ENCODE measurements around the gene RBM10. TPM values are rescaled to one million over a fixed set of nuclear protein-coding genes. Genes with fewer than 3 reads are reported as not detected.

The RBM10 gene
- total RNA-seq, 1 experiment from 2014 or later, result 80.9 TPM

DNA sequence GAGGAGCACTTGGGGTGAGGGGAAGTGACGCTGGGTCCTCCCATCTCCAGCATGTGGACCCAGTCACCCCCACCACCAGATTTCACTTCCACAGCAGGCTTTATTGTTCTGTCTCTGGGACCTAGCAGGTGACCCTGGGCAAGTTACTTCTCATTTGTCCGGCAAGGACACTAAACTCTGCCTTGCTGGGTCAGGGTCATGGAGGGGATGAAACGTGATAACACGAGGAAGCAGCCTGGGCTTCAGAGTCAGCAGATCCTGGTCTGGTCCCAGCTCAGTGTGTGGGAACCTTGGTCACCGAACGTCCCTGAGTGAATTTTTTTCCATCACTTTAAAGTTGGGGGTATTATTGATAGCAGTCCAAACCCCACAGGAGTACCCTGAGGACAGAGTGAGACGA lies 52.5 kb downstream of the RBM10 start:
- ChIA-PET POLR2A (ENCODE audit: low non-redundant PET) (no interaction called here), CTCF (no interaction called here)
- intact Hi-C loops (cut with micrococcal nuclease; ENCODE audit: unreplicated experiment), result no loop called here
- peaks cover 17% of the 10 kb centered on the region for H3K4me1 ChIP-seq (ENCODE audit: insufficient read depth, low read length, poor library complexity, severe bottlenecking)
- H3K27ac ChIP-seq (ENCODE audit: low read depth, low read length, poor library complexity, severe bottlenecking), result no peak overlapping the region
- no TSS peak for BruUV-seq (replicated peaks)
- no peak for TF ChIP-seq EZH2 (IDR thresholded peaks at IDR 0.05; ENCODE audit: borderline replicate concordance, low read depth, low read length, poor library complexity, severe bottlenecking)
- TF ChIP-seq, protein P1, sequence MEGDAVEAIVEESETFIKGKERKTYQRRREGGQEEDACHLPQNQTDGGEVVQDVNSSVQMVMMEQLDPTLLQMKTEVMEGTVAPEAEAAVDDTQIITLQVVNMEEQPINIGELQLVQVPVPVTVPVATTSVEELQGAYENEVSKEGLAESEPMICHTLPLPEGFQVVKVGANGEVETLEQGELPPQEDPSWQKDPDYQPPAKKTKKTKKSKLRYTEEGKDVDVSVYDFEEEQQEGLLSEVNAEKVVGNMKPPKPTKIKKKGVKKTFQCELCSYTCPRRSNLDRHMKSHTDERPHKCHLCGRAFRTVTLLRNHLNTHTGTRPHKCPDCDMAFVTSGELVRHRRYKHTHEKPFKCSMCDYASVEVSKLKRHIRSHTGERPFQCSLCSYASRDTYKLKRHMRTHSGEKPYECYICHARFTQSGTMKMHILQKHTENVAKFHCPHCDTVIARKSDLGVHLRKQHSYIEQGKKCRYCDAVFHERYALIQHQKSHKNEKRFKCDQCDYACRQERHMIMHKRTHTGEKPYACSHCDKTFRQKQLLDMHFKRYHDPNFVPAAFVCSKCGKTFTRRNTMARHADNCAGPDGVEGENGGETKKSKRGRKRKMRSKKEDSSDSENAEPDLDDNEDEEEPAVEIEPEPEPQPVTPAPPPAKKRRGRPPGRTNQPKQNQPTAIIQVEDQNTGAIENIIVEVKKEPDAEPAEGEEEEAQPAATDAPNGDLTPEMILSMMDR (conservative IDR thresholded peaks at IDR 0.05; ENCODE audit: low read depth, low read length), result no peak
- DNase-seq (ENCODE audit: low spot score), result no peak
- no peaks in the 10 kb centered on the region for H3K9me3 ChIP-seq (ENCODE audit: low read depth, low read length, poor library complexity, severe bottlenecking)
- H3K4me3 ChIP-seq (ENCODE audit: low read depth, low read length, poor library complexity, severe bottlenecking), result no peak overlapping the region
- no peaks in the 10 kb centered on the region for H3K27me3 ChIP-seq (replicated peaks; ENCODE audit: insufficient read depth, low read depth, low read length, poor library complexity)
- peaks cover 68% of the 10 kb centered on the region for H3K36me3 ChIP-seq (ENCODE audit: insufficient read depth, low read length, poor library complexity, severe bottlenecking)

DNA sequence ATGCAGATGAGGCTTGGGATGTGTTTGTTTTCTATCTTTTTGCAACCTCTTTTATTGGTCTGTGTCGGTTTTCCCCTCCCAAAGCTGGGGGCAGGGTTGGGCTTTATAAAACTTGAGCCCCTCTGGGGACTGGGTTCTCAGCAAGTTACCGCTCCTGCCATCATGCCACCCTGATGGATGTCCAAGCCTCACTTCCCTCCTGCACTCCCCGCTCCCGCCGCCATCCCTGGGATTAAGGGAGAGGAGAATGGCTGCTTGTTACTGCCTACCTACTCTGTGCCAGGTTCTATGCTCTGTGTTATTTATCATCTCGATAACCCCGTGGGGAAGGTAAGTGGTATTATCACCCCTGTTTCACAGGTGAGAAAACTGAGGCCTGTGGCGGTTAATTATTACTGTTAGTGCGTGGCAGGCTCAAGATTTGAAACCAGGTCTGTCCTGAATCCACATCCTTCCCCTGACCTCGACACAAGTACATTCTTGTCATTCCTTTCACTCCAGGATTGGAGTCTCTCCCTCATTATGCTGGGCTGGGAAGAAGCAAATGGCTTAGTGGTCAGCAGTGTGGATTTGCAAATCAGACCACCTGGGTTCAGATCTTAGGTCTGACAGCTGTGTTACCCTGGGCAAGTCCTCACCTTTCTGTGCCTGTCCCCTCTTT lies 53.1 kb downstream of the RBM10 start:
- H3K9me3 ChIP-seq (ENCODE audit: low read depth, low read length, poor library complexity, severe bottlenecking), result no peaks in the 10 kb centered on the region
- no peak for DNase-seq (ENCODE audit: low spot score)
- intact Hi-C loops (cut with micrococcal nuclease; ENCODE audit: unreplicated experiment), result no loop called here
- peaks cover 75% of the 10 kb centered on the region for H3K36me3 ChIP-seq (ENCODE audit: insufficient read depth, low read length, poor library complexity, severe bottlenecking)
- ChIA-PET POLR2A (ENCODE audit: low non-redundant PET) (no interaction called here), CTCF (no interaction called here)
- no peak overlapping the region for H3K27ac ChIP-seq (ENCODE audit: low read depth, low read length, poor library complexity, severe bottlenecking)
- peaks cover 17% of the 10 kb centered on the region for H3K4me1 ChIP-seq (ENCODE audit: insufficient read depth, low read length, poor library complexity, severe bottlenecking)
- no TSS peak for BruUV-seq (replicated peaks)
- no peak for TF ChIP-seq EZH2 (IDR thresholded peaks at IDR 0.05; ENCODE audit: borderline replicate concordance, low read depth, low read length, poor library complexity, severe bottlenecking)
- TF ChIP-seq, protein P1 (conservative IDR thresholded peaks at IDR 0.05; ENCODE audit: low read depth, low read length), result no peak
- no peak overlapping the region for H3K4me3 ChIP-seq (ENCODE audit: low read depth, low read length, poor library complexity, severe bottlenecking)
- H3K27me3 ChIP-seq (replicated peaks; ENCODE audit: insufficient read depth, low read depth, low read length, poor library complexity), result no peaks in the 10 kb centered on the region

DNA sequence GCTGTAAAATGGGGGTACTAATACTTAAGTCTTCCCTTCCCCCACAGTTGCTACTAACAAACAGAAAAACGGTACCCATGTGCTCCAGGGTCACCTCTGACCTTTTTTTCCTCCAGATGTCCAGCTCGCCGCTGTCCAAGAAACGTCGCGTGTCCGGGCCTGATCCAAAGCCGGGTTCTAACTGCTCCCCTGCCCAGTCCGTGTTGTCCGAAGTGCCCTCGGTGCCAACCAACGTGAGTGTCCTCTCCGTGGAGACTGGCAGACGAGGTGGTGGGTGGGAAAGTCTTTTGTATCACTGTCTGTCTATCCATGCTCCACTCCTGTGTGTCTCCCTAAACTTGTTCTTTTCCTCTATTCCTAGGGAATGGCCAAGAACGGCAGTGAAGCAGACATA lies 53.7 kb downstream of the RBM10 start:
- no peak for DNase-seq (ENCODE audit: low spot score)
- ChIA-PET POLR2A (ENCODE audit: low non-redundant PET) (no interaction called here), CTCF (no interaction called here)
- Histone ChIP-seq H3K9me3 (ENCODE audit: low read depth, low read length, poor library complexity, severe bottlenecking) (no peaks in the 10 kb centered on the region), H3K4me1 (ENCODE audit: insufficient read depth, low read length, poor library complexity, severe bottlenecking) (peaks cover 17% of the 10 kb centered on the region), H3K4me3 (ENCODE audit: low read depth, low read length, poor library complexity, severe bottlenecking) (no peak overlapping the region), H3K27ac (ENCODE audit: low read depth, low read length, poor library complexity, severe bottlenecking) (no peak overlapping the region), H3K27me3 (replicated peaks; ENCODE audit: insufficient read depth, low read depth, low read length, poor library complexity) (no peaks in the 10 kb centered on the region), H3K36me3 (ENCODE audit: insufficient read depth, low read length, poor library complexity, severe bottlenecking) (peaks cover 80% of the 10 kb centered on the region)
- no TSS peak for BruUV-seq (replicated peaks)
- TF ChIP-seq, protein P1 (conservative IDR thresholded peaks at IDR 0.05; ENCODE audit: low read depth, low read length), result no peak
- TF ChIP-seq EZH2 (IDR thresholded peaks at IDR 0.05; ENCODE audit: borderline replicate concordance, low read depth, low read length, poor library complexity, severe bottlenecking), result no peak
- intact Hi-C loops (cut with micrococcal nuclease; ENCODE audit: unreplicated experiment), result no loop called here

Data from A673 (cell line).